IMR-90 (cell line): Measurements from ENCODE around the gene WDR6. TPM values are rescaled to one million over a fixed set of nuclear protein-coding genes. Genes with fewer than 3 reads are reported as not detected.

ENCODE experiments used
- ATAC-seq: fragments of 200-7000 bp; cut with Tn5 transposase; 2 replicates; pipeline ENCODE4 v1.9.1; 2020; ENCODE audit warnings: low read depth, mild to moderate bottlenecking, moderate library complexity
- BruUV-seq: library from RNA; stranded (reverse); fragments of 400-500 nt; replicated peaks from 2 replicates; lab custom pipeline; 2021; lab: Mats Ljungman, UMichigan
- CTCF ChIA-PET: fragments of 300-600 bp; formaldehyde crosslinking; extraction: SDS; loops from one replicate; lab custom pipeline; 2021; ENCODE audit warnings: antibody characterized with exemption; lab: Yijun Ruan, JAX
- POLR2A ChIA-PET: fragments of 300-600 bp; sonication (Branson Sonifier 250); formaldehyde crosslinking; loops from one replicate; lab custom pipeline; 2022; ENCODE audit warnings: antibody characterized with exemption; ENCODE audit not compliant: unreplicated experiment; lab: Charles Lee
- DNase-seq: peaks from one replicate; pipeline ENCODE4 v3.0.0; 2013
- H2AFZ ChIP-seq: replicated peaks from 2 replicates; pipeline ENCODE3; 2013; ENCODE audit warnings: low read length, mild to moderate bottlenecking; ENCODE audit not compliant: poor library complexity
- H2AK5ac ChIP-seq: 2 replicates; pipeline ENCODE4 v1.6.1; 2013; ENCODE audit warnings: low read depth, low read length, inconsistent platforms
- H2AK9ac ChIP-seq: replicated peaks from 2 replicates; pipeline ENCODE3; 2013; ENCODE audit warnings: mild to moderate bottlenecking, low read depth, low read length, moderate library complexity; ENCODE audit not compliant: poor library complexity
- H2BK120ac ChIP-seq: 2 replicates; pipeline ENCODE4 v1.6.1; 2013; ENCODE audit warnings: low read depth, low read length, inconsistent platforms
- H2BK15ac ChIP-seq: 3 replicates; pipeline ENCODE4 v1.6.1; 2013; ENCODE audit warnings: low read depth, low read length, inconsistent platforms
- H2BK20ac ChIP-seq: 2 replicates; pipeline ENCODE4 v1.6.1; 2013; ENCODE audit warnings: low read depth, mild to moderate bottlenecking, inconsistent platforms, low read length, moderate library complexity
- H2BK5ac ChIP-seq: 2 replicates; pipeline ENCODE4 v1.6.1; 2013; ENCODE audit warnings: mild to moderate bottlenecking, low read depth, low read length, inconsistent platforms; ENCODE audit not compliant: poor library complexity, severe bottlenecking
- H3K14ac ChIP-seq: replicated peaks from 2 replicates; pipeline ENCODE4 v1.6.1; 2013; ENCODE audit warnings: low read depth, low read length, inconsistent platforms
- H3K18ac ChIP-seq: 2 replicates; pipeline ENCODE4 v1.6.1; 2013; ENCODE audit warnings: low read depth, low read length, control low read depth
- H3K23ac ChIP-seq: 2 replicates; pipeline ENCODE4 v1.6.1; 2013; ENCODE audit warnings: low read depth, low read length, inconsistent platforms
- H3K27ac ChIP-seq: 2 replicates; pipeline ENCODE4 v1.5.1; 2013; ENCODE audit warnings: mild to moderate bottlenecking, control low read depth, low read length; ENCODE audit not compliant: insufficient read depth
- H3K27me3 ChIP-seq: 2 replicates; pipeline ENCODE4 v1.6.1; 2013; ENCODE audit warnings: low read length; ENCODE audit not compliant: control insufficient read depth, insufficient read depth
- H3K36me3 ChIP-seq: 2 replicates; pipeline ENCODE4 v1.6.1; 2013; ENCODE audit warnings: low read length, mixed read lengths; ENCODE audit not compliant: control insufficient read depth, insufficient read depth
- H3K4ac ChIP-seq: 2 replicates; pipeline ENCODE4 v1.6.1; 2013; ENCODE audit warnings: low read depth, low read length, inconsistent platforms
- H3K4me1 ChIP-seq: 2 replicates; pipeline ENCODE4 v1.6.1; 2013; ENCODE audit warnings: low read length, mixed read lengths; ENCODE audit not compliant: control insufficient read depth, insufficient read depth
- H3K4me2 ChIP-seq: 2 replicates; pipeline ENCODE4 v1.6.1; 2013; ENCODE audit warnings: low read depth, mild to moderate bottlenecking, control low read depth, low read length, moderate library complexity
- H3K4me3 ChIP-seq: 2 replicates; pipeline ENCODE4 v1.5.1; 2013; ENCODE audit warnings: low read depth, mild to moderate bottlenecking, control low read depth, low read length, moderate library complexity; ENCODE audit not compliant: insufficient read depth
- H3K56ac ChIP-seq: 2 replicates; pipeline ENCODE4 v1.6.1; 2013; ENCODE audit warnings: low read length, inconsistent platforms; ENCODE audit not compliant: insufficient read depth; ENCODE audit errors: extremely low read depth
- H3K79me1 ChIP-seq, 2 experiments: 2 replicates each; pipeline ENCODE4 v1.6.1; 2013; ENCODE audit warnings: low read length in 2 of 2, inconsistent platforms in 1 of 2, low read depth in 1 of 2
- H3K9ac ChIP-seq: 2 replicates; pipeline ENCODE4 v1.6.1; 2013; ENCODE audit warnings: low read depth, low read length, control low read depth
- H3K9me1 ChIP-seq: 2 replicates; pipeline ENCODE4 v1.6.1; 2013; ENCODE audit warnings: low read length, inconsistent platforms; ENCODE audit not compliant: insufficient read depth
- H3K9me3 ChIP-seq: 2 replicates; pipeline ENCODE4 v1.6.1; 2013; ENCODE audit warnings: low read length; ENCODE audit not compliant: control insufficient read depth, insufficient read depth
- H4K20me1 ChIP-seq: 2 replicates; pipeline ENCODE4 v1.6.1; 2013; ENCODE audit warnings: low read length, inconsistent platforms; ENCODE audit not compliant: insufficient read depth
- H4K5ac ChIP-seq: 2 replicates; pipeline ENCODE4 v1.6.1; 2013; ENCODE audit warnings: mild to moderate bottlenecking, low read depth, low read length, control low read depth
- H4K8ac ChIP-seq, 2 experiments: 2 replicates each; pipeline ENCODE4 v1.6.1; 2013; ENCODE audit warnings: low read depth in 2 of 2, low read length in 2 of 2, control low read depth in 1 of 2, inconsistent platforms in 1 of 2
- H4K91ac ChIP-seq: 2 replicates; pipeline ENCODE4 v1.6.1; 2013; ENCODE audit warnings: low read depth, low read length, inconsistent platforms; ENCODE audit not compliant: insufficient read depth
- MAFK ChIP-seq: IDR thresholded peaks from 2 replicates; pipeline ENCODE4 v1.6.1; 2012; ENCODE audit warnings: low read depth, low read length, improper control_type of control experiment
- RCOR1 ChIP-seq: IDR thresholded peaks from 2 replicates; pipeline ENCODE4 v1.6.1; 2012; ENCODE audit warnings: mild to moderate bottlenecking, low read length, improper control_type of control experiment; ENCODE audit not compliant: insufficient replicate concordance
- dilution Hi-C: fragments of 300-500 bp; cut with HindIII; formaldehyde crosslinking; loops from one replicate; pipeline ENCODE4 v1.14.3; 2018; ENCODE audit warnings: low sequenced_read_pairs; ENCODE audit not compliant: unreplicated experiment
- in situ Hi-C: fragments of 300-500 bp; cut with MboI; formaldehyde crosslinking; loops from 3 replicates; pipeline ENCODE4 v1.14.3; 2019; ENCODE audit warnings: low sequenced_read_pairs, inconsistent platforms, mixed read lengths
- intact Hi-C: fragments of 100-400 bp; cut with micrococcal nuclease; formaldehyde crosslinking; loops from 2 replicates; pipeline ENCODE4 v1.10.0; 2022
- polyA plus RNA-seq, 3 experiments: library from polyadenylated mRNA; depleted of rRNA; stranded (reverse); fragments of >200 nt; gene quantifications; 2 replicates each; pipeline ENCODE4 v1.2.3, GENCODE V29; 2012; ENCODE audit warnings: low replicate concordance in 1 of 3
- total RNA-seq: library from RNA; depleted of rRNA; stranded (reverse); fragments of >200 nt; gene quantifications from 2 replicates; pipeline ENCODE4 v1.2.3, GENCODE V29; 2012

Gene WDR6
- total and polyA plus RNA-seq, 2 of the 4 experiments (the other 2 are of a cell fraction) = 60.9 to 160 TPM

DNA sequence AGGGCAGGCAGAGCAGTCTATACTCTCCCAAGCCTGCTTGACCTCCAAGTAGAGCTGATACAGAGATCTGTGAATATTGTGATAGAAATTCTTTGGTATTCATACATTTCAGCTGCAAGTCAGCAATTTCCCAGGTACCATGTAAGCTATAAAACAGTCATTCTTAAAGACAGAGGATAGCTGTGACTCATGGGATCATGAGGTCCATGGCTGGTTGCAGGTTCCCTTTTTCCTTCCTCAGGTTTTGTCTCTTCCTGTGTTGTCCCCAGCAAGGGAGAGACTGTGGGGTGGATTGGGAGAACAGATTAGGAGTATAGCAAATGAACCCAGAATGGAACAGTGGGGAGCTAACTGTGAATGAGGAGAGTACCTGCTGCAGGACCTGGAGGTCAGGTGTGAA is 22.5 kb upstream of the WDR6 start:
- Histone ChIP-seq H3K23ac (no peak overlapping the region), H3K9ac (no peak overlapping the region), H3K9me3 (no peaks in the 10 kb centered on the region), H3K27ac (no peak overlapping the region), H4K20me1 (no peaks in the 10 kb centered on the region), H2AK9ac (no peak overlapping the region), H2BK15ac (no peak overlapping the region), H3K36me3 (peaks cover 43% of the 10 kb centered on the region), H4K5ac (no peak overlapping the region), H3K4me3 (no peak overlapping the region), H3K14ac (no peak overlapping the region), H2AK5ac (no peak overlapping the region), H4K8ac (no peak overlapping the region), H3K79me1 (peaks cover 24 to 26% of the 10 kb centered on the region in 2 experiments), H2BK5ac (no peak overlapping the region), H3K9me1 (no peaks in the 10 kb centered on the region), H3K4me2 (no peak overlapping the region), H2BK120ac (no peak overlapping the region), H2AFZ (no peak overlapping the region), H3K27me3 (no peaks in the 10 kb centered on the region), H3K56ac (no peak overlapping the region), H2BK20ac (no peak overlapping the region), H3K4me1 (peaks cover 4% of the 10 kb centered on the region), H3K18ac (no peak overlapping the region), H4K91ac (no peak overlapping the region), H3K4ac (no peak overlapping the region)
- dilution Hi-C loops (no loop called here), intact Hi-C loops (no loop called here), in situ Hi-C loops (no loop called here)
- no peak for ATAC-seq
- ChIA-PET POLR2A (no interaction called here), CTCF (interaction anchor here (1.0 kb wide), 1 partner anchor 10 kb away, joined by 4 read pairs; no protein-coding TSS in a partner anchor)
- BruUV-seq = no TSS peak
- TF ChIP-seq MAFK (peak; percentile 29; the same call in 1 of the 2 replicates), RCOR1 (no peak)
- peak; percentile 27 for DNase-seq
